ENCODE data around the gene KLHL17.
A peak's percentile ranks its signal among the peaks of the same experiment; 100 is the strongest.

Gene KLHL17

DNA sequence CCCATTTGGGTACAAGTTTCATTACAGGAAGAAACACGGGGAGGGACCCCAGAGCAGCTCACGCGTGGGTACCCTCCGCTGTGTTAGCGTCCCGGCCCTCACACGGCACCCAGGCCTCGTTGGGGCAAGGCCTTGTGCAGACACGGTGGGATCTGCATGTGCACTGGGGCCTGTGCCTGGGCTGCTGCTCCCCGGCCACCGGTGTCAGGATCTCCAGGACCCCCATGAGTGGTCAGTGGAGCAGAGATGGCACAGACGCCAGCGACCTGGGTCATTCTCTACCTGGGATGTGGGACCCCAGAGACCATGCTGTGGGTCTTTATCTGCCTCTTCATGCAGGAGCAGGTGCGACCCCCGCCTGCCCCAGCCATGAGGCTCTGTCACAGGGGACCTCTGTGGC is 42.0 kb upstream of the KLHL17 start:
- DNase-seq (ENCODE audit: low read depth, low spot score), result no peak
- H3K4me3 ChIP-seq (ENCODE audit: low read depth, low read length), result no peak overlapping the region
- in situ Hi-C loops (cut with HindIII; ENCODE audit: low sequenced_read_pairs), result no loop called here
- TF ChIP-seq CTCF (IDR thresholded peaks at IDR 0.05; ENCODE audit: low read depth, low read length), result no peak

GRCh38 chr1:918843-919242 is 41.5 kb upstream of the KLHL17 start:
- no peak for DNase-seq (ENCODE audit: low read depth, low spot score)
- no peak for TF ChIP-seq CTCF (IDR thresholded peaks at IDR 0.05; ENCODE audit: low read depth, low read length)
- no peak overlapping the region for H3K4me3 ChIP-seq (ENCODE audit: low read depth, low read length)
- in situ Hi-C loops (cut with HindIII; ENCODE audit: low sequenced_read_pairs), result no loop called here

GRCh38 chr1:919271-919872 is 41.0 kb upstream of the KLHL17 start:
- DNase-seq (ENCODE audit: low read depth, low spot score), result no peak
- in situ Hi-C loops (cut with HindIII; ENCODE audit: low sequenced_read_pairs), result no loop called here
- no peak overlapping the region for H3K4me3 ChIP-seq (ENCODE audit: low read depth, low read length)
- TF ChIP-seq CTCF (IDR thresholded peaks at IDR 0.05; ENCODE audit: low read depth, low read length), result no peak

DNA sequence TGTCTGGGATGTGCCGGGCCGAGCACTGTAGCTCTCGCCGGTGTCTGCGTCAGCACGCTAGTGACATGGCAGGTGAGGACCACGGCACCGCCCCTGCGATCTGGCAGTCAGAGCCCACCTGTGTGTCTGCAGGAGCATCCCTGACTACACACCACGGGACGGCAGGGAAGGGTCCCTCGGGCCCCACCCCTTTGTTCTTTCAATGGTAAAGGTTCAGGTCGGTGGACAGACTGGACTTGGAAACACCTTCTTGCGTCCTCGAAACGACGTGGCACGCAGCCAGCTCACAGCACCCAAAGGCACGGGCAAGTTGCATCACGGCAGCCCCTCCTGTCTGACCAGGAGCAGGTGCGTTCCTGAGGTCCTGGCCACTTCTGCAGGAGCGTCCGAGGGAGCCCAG is 40.4 kb upstream of the KLHL17 start:
- in situ Hi-C loops (cut with HindIII; ENCODE audit: low sequenced_read_pairs), result no loop called here
- no peak overlapping the region for H3K4me3 ChIP-seq (ENCODE audit: low read depth, low read length)
- TF ChIP-seq CTCF (IDR thresholded peaks at IDR 0.05; ENCODE audit: low read depth, low read length), result no peak
- DNase-seq (ENCODE audit: low read depth, low spot score), result no peak

DNA sequence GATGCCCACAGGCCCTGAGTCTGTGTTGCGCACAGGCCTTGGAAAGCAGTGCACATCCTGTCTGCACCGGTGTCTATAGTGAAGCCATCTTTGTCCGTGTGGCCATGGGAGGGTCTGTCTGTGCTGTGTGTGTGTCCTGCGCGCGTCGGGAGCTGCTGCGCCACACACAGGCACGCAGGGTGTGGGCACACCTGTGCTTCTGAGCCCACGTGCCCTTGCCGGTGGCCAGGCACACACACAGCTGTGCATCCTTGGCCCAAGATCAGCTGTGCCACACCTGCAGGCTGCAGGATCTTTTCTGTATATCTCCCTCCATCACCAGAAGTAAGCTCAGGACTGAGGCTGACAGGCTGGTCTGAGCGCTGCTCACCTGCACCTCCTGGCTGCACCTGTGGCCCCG is 39.9 kb upstream of the KLHL17 start:
- no peak for TF ChIP-seq CTCF (IDR thresholded peaks at IDR 0.05; ENCODE audit: low read depth, low read length)
- in situ Hi-C loops (cut with HindIII; ENCODE audit: low sequenced_read_pairs), result no loop called here
- DNase-seq (ENCODE audit: low read depth, low spot score), result no peak
- no peak overlapping the region for H3K4me3 ChIP-seq (ENCODE audit: low read depth, low read length)

GRCh38 chr1:921011-921837 is 39.2 kb upstream of the KLHL17 start:
- DNase-seq (ENCODE audit: low read depth, low spot score), result peak; percentile 77
- in situ Hi-C loops (cut with HindIII; ENCODE audit: low sequenced_read_pairs), result no loop called here
- TF ChIP-seq CTCF (IDR thresholded peaks at IDR 0.05; ENCODE audit: low read depth, low read length), result peak; percentile 43
- H3K4me3 ChIP-seq (ENCODE audit: low read depth, low read length), result no peak overlapping the region

Measured in astrocyte of the spinal cord (primary cell).